ENCODE measurements around the gene ALX4.

The ALX4 gene

GRCh38 chr11:44219830-44220796 lies 89.8 kb downstream of the ALX4 start:
- no peak for DNase-seq (ENCODE audit: low read depth)
- H3K4me3 ChIP-seq (ENCODE audit: low read depth, low read length) = no peak overlapping the region
- TF ChIP-seq, protein P1, sequence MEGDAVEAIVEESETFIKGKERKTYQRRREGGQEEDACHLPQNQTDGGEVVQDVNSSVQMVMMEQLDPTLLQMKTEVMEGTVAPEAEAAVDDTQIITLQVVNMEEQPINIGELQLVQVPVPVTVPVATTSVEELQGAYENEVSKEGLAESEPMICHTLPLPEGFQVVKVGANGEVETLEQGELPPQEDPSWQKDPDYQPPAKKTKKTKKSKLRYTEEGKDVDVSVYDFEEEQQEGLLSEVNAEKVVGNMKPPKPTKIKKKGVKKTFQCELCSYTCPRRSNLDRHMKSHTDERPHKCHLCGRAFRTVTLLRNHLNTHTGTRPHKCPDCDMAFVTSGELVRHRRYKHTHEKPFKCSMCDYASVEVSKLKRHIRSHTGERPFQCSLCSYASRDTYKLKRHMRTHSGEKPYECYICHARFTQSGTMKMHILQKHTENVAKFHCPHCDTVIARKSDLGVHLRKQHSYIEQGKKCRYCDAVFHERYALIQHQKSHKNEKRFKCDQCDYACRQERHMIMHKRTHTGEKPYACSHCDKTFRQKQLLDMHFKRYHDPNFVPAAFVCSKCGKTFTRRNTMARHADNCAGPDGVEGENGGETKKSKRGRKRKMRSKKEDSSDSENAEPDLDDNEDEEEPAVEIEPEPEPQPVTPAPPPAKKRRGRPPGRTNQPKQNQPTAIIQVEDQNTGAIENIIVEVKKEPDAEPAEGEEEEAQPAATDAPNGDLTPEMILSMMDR (IDR thresholded peaks at IDR 0.05; ENCODE audit: low read depth, low read length, missing control alignments) = no peak
- in situ Hi-C loops (cut with HindIII; ENCODE audit: low sequenced_read_pairs) = no loop called here

DNA sequence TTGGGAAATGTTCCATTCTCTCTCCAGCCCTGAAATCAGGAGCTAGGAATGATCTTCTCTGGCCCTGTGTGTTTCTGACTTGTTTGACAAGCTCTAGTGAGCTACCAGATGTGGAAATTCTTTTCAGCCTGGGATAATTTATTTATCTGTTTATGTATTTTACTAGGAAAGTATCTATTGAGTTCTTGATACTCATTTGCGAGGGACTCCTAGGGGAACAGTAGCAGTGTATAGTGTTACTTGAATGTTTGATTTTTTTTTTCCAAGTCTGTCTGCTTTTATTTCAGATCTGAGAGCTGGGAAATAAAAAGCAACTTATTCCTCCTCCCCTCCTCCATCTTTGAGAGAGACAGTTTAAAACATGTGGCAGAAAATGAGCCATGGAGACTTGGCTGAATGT lies 92.5 kb downstream of the ALX4 start:
- DNase-seq (ENCODE audit: low read depth) = no peak
- in situ Hi-C loops (cut with HindIII; ENCODE audit: low sequenced_read_pairs) = no loop called here
- TF ChIP-seq, protein P1 (IDR thresholded peaks at IDR 0.05; ENCODE audit: low read depth, low read length, missing control alignments) = no peak
- no peak overlapping the region for H3K4me3 ChIP-seq (ENCODE audit: low read depth, low read length)

GRCh38 chr11:44213148-44213547 lies 96.8 kb downstream of the ALX4 start:
- DNase-seq (ENCODE audit: low read depth) = no peak
- TF ChIP-seq, protein P1 (IDR thresholded peaks at IDR 0.05; ENCODE audit: low read depth, low read length, missing control alignments) = no peak
- in situ Hi-C loops (cut with HindIII; ENCODE audit: low sequenced_read_pairs) = no loop called here
- no peak overlapping the region for H3K4me3 ChIP-seq (ENCODE audit: low read depth, low read length)

DNA sequence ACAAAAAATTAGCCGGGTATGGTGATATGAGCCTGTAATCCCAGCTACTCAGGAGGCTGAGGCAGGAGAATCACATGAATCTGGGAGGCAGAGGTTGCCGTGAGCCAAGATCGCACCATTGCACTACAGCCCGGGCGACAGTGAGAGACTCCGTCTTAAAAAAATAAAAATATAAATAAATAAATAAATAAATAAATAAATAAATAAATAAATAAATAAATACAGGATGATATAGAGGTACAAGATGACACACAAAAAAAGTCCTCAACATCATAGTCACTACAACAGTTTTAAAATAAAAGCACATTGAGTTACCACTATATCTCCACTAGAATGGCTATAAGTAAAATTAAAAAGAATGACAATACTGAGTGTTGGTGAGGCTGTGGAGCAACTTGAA lies 97.8 kb downstream of the ALX4 start:
- TF ChIP-seq, protein P1 (IDR thresholded peaks at IDR 0.05; ENCODE audit: low read depth, low read length, missing control alignments) = no peak
- DNase-seq (ENCODE audit: low read depth) = no peak
- in situ Hi-C loops (cut with HindIII; ENCODE audit: low sequenced_read_pairs) = no loop called here
- H3K4me3 ChIP-seq (ENCODE audit: low read depth, low read length) = no peak overlapping the region

Measured in astrocyte of the cerebellum (primary cell).